ENCODE data around the gene OR10A4.

GRCh38 chr11:6925007-6925577, 48.7 kb downstream of the OR10A4 start:
- TF ChIP-seq REST (IDR thresholded peaks at IDR 0.05; ENCODE audit: borderline replicate concordance in 1 of 2, low read depth in 1 of 2, low read length in 2 of 2): no peak
- no peak for TF ChIP-seq ZNF274 (CRISPR knock-in tag; IDR thresholded peaks at IDR 0.05)
- TF ChIP-seq TGIF2 (CRISPR knock-in tag; IDR thresholded peaks at IDR 0.05): no peak
- TF ChIP-seq KLF6 (CRISPR knock-in tag; IDR thresholded peaks at IDR 0.05): no peak
- TF ChIP-seq ZNF512 (CRISPR knock-in tag; IDR thresholded peaks at IDR 0.05): no peak
- TF ChIP-seq KDM1A (CRISPR knock-in tag; IDR thresholded peaks at IDR 0.05): no peak
- no peak for TF ChIP-seq ZMAT5 (CRISPR knock-in tag; IDR thresholded peaks at IDR 0.05; ENCODE audit: borderline replicate concordance, low read depth)
- no peak for TF ChIP-seq REPIN1 (CRISPR knock-in tag; IDR thresholded peaks at IDR 0.05; ENCODE audit: borderline replicate concordance, low read depth)
- no peak for TF ChIP-seq ZNF275 (CRISPR knock-in tag; IDR thresholded peaks at IDR 0.05; ENCODE audit: borderline replicate concordance)
- no peak for TF ChIP-seq JUNB (CRISPR knock-in tag; IDR thresholded peaks at IDR 0.05; ENCODE audit: borderline replicate concordance)
- no peak for TF ChIP-seq AHR (CRISPR knock-in tag; IDR thresholded peaks at IDR 0.05)

Measured in HepG2 (cell line).